GM21786 (cell line): Measurements from ENCODE around the gene CCDC188.

Experiments
- ATAC-seq: cut with Tn5 transposase; IDR thresholded peaks from one replicate; pipeline ENCODE4 v1.9.1; 2021; ENCODE audit not compliant: unreplicated experiment

CCDC188 gene

DNA sequence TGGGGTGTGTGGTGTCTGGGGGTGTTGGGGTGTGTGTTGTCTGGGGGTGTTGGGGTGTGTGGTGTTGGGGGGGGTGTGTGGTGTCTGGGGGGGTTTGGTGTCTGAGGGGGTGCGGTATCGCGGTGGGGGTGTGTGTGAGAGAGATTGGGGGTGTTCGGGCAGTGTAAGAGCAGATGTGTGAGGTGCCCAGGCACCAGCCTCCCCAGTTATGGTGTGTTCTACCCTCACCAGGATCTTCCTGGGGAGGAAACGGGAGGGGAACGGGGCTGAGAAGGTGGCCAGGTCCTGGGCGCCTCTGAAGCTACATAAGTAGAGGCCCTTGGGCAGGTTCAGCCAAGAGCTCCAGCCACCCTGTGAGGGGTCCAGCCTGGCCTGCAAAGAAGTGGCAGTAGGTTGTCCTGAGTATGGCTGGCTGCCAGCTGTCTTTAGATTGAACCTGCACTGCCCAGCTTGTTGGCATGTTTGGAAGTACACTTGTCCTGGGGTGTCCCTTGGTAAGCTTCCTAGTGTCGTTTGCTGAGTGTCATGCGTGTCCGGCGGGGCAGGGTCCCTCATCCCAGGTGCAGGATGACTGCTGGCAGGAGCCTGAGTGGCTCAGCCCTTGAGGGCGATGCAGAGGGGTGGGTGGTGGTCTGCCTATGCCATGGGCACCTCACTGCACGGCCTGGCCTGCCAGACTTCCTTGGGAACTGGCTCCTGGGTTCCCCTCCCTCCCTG lies 27.3 kb downstream of the CCDC188 start:
- no peak for ATAC-seq

- no peak for ATAC-seq
These were observed 28.9 kb downstream of the CCDC188 start for GRCh38 chr22:20121856-20122415.

DNA sequence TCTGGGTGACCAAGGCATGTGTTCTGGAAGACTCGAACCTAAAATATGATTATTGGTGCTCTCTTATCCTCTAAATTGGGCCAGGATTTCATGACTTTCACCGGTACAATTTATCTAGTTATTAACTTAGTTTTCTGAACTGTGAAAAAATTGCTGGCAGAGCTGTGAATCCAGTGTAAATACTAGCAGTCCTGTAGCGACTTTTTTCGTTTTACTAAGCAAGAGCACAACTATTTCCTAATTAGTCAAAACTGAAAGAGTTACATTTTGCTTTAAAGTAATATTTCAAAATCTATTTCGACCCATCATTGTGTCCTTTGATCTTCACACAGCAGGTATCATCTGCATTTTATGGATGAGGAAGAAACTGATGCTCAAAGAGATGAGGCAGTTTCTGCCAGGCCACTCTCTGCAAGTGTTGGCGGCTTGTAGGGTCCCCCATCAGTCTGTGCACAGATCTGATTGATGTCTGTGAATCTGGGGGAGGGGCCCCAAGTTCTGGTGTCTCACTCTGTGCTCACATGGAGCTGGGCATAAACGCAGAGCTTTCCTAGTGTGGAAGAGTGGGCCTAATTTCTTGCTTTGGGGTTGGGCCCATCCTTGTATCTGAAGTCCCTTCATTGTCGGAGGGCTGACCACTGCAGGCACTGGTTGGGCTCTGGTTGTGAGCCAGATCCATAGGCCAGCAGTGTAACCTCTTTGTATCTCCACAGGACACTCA lies 32.4 kb downstream of the CCDC188 start:
- ATAC-seq, result no peak

DNA sequence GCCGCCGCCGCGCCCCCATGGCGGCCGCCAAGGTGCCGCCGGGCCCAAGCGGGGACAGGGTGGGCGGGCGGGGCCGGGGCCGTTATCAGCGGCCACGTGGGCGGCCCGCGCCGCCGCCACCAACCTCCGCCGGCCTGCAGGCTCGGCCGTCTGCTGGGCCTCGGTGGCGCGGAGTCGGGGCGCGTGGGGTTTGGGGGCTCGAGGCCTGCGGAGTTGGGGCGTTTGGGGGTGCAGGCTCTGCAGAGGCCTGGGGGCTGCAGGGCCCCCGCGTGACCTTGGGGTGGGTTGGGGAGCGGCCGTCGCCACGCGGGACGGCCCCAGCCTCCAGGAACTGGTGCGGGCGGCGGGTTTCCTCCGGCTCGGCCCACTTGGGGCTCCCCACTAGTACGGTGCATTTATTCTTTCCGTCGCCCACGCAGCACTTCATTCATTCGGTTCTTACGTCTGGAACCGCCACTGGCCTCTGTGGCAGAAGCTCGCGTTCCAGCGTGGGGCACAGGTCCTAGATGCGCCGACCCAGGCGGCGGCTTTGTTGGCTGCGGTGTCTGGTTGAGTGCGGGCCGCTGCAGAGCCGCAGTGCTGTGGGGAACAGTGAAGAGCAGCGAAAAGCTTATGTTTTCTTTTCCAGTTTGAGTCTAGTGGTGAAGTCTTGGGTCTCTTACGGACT lies 33.1 kb downstream of the CCDC188 start:
- ATAC-seq, result peak; percentile 13

DNA sequence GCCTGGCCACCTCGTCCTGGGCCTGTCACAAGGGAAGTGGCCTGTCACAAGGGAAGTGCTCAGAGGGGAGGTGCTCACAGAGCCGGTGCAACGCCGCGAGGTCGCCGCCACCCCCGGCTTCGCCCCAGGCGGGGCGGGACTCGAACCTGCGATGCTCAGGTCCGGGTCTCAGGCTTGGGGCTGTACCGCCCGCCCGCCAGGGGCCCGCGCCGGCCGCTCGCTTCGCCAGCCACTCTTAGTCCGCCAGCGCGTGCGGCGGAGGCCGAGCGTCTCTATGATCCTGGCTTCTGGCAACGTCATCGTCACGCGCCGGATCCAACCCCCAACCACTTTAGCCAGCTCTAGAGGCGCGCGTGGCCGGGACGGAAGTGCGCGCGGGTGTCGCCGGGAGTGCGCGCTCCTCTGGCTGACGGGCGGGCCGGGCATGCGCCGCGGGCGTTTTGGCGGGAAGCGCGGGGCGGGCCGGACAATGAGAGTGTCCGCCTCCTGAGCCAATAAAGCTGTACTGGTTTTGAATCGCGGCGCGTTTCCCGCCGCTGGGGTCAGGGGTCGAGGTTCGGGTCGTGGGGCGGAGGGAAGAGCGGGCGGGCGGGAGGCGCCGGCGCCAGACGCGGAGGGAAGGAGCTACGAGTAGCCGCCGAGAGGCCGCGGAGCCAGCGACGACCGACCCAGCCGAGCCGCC lies 33.8 kb downstream of the CCDC188 start, which contains the start of gene TRMT2A:
Gene TRMT2A (minus strand): TSS at position 276 of the 682 bp plus-strand sequence. CDS start 320 bp downstream, outside the sequence.
- ATAC-seq, result peak; percentile 71

DNA sequence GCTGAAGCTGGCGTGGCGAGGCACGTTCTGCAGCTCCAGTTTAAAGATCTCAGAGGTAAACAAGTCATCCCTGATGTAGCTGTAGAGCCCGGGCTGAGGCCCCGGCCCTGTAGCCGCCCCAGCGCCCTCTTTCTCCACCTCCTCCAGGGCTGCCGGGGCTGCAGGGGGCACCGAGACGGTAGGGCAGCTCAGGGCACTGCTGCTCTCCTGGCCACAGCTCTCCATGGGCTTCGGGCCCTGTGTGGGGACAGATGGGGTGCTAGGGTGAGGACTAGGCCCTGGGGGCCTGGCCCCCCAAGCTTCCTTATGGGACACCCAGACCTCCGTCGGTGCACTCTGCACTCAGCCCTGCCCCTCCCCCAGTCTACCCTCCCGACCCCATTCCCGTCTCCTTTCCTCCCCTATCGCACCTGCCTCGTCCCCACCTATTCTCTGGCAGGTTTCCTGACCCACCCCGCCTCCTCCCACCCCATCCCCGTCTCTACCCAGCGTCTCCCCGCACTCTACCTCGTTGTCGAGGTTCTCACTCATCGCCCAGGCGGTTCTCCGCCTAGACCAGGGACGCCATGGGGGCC lies 34.4 kb downstream of the CCDC188 start:
- ATAC-seq, result no peak

- ATAC-seq, result no peak
These were observed 35.0 kb downstream of the CCDC188 start, which contains the start of gene RANBP1 for GRCh38 chr22:20115691-20116375. RANBP1 (plus strand) TSS chr22:20116104; CDS start chr22:20116185, 81 bp downstream.

GRCh38 chr22:20114506-20115475 lies 36.1 kb downstream of the CCDC188 start:
- no peak for ATAC-seq

GRCh38 chr22:20113551-20114310 lies 37.1 kb downstream of the CCDC188 start:
- no peak for ATAC-seq

- ATAC-seq, result no peak
These were observed 38.0 kb downstream of the CCDC188 start for GRCh38 chr22:20112623-20113511.

- no peak for ATAC-seq
These were observed 38.9 kb downstream of the CCDC188 start for GRCh38 chr22:20111689-20112622.

DNA sequence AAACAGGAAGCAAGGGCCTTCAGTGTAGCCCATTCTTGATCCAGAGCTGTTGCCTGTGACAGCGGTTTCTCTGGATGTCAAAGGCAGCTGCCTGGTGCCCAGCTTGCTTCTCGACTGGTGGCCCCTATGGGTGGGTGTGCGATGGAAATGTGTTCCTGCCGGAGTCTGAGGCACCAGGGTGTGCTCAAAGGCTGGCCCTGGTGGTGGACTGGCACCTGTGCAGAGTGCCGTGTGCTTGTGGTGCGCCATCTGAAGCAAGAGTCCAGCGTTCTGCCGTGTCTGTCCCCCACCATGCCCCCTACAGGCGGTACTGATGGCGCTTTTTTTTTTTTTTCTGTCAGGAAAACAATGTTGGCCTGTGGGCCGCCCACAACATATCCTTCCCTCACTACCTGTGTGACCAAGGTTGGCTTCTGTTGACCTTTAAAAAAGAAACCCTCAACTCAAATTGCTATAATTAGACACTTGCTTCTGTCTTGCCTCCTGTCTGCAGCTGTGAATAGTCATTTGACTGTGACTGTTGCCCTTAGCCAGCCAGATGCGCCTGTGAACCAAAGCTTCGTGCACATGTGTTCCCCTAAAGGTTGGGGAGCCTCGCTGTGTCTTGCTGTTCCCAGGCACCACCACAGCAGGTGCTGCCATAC lies 39.7 kb downstream of the CCDC188 start:
- ATAC-seq, result no peak

- ATAC-seq, result no peak
These were observed 40.4 kb downstream of the CCDC188 start for GRCh38 chr22:20110359-20110985.

- no peak for ATAC-seq
These were observed 41.2 kb downstream of the CCDC188 start for GRCh38 chr22:20109411-20110358.
